Suppressor macrophage (primary cell): ENCODE results near the gene ITGA6.

ENCODE experiments used
- DNase-seq, 4 experiments: peaks; one replicate each; pipeline ENCODE4 v3.0.0-alpha.2; 2020 to 2022

ITGA6 gene

GRCh38 chr2:172465417-172466334, 38.3 kb downstream of the ITGA6 start:
- DNase-seq = peak; percentile 80 to 88 (median 83)

- DNase-seq = no peak
Observed at GRCh38 chr2:172467382-172467781, 40.0 kb downstream of the ITGA6 start.

GRCh38 chr2:172470958-172471922, 43.9 kb downstream of the ITGA6 start:
- no peak for DNase-seq

- DNase-seq = no peak
Observed at GRCh38 chr2:172472446-172473033, 45.2 kb downstream of the ITGA6 start.

GRCh38 chr2:172473167-172473566, 45.8 kb downstream of the ITGA6 start:
- no peak for DNase-seq

- DNase-seq = no peak
Observed at GRCh38 chr2:172478353-172478752, 51.0 kb downstream of the ITGA6 start.

GRCh38 chr2:172480301-172481218, 53.2 kb downstream of the ITGA6 start:
- DNase-seq = peak in 3 of 4 experiments; percentile 16 to 55 (median 36)

GRCh38 chr2:172481507-172482262, 54.3 kb downstream of the ITGA6 start:
- DNase-seq = no peak

- peak in 2 of 4 experiments; percentile 26 to 41 for DNase-seq
Observed at GRCh38 chr2:172484253-172484652, 56.9 kb downstream of the ITGA6 start.

GRCh38 chr2:172484706-172485105, 57.3 kb downstream of the ITGA6 start:
- DNase-seq = no peak

- no peak for DNase-seq
Observed at GRCh38 chr2:172488556-172488955, 61.2 kb downstream of the ITGA6 start.

- peak in 2 of 4 experiments; percentile 21 to 47 for DNase-seq
Observed at GRCh38 chr2:172489681-172490080, 62.3 kb downstream of the ITGA6 start.

- peak; percentile 19 to 56 (median 44) for DNase-seq
Observed at GRCh38 chr2:172496160-172496608, 68.8 kb downstream of the ITGA6 start.

GRCh38 chr2:172507199-172507598, 79.8 kb downstream of the ITGA6 start:
- DNase-seq = no peak

GRCh38 chr2:172510088-172510487, 82.7 kb downstream of the ITGA6 start:
- DNase-seq = peak; percentile 7 to 71 (median 50)

GRCh38 chr2:172510548-172510947, 83.2 kb downstream of the ITGA6 start:
- DNase-seq = no peak

GRCh38 chr2:172512810-172513523, 85.6 kb downstream of the ITGA6 start:
- no peak for DNase-seq

- DNase-seq = no peak
Observed at GRCh38 chr2:172513524-172513900, 86.1 kb downstream of the ITGA6 start.

GRCh38 chr2:172513935-172514586, 86.7 kb downstream of the ITGA6 start:
- DNase-seq = peak in 2 of 4 experiments; percentile 76 to 81
